ENCODE data around the gene HINT2.

HINT2 gene

GRCh38 chr9:35852876-35853865, 38.3 kb upstream of the HINT2 start:
- no peak for TF ChIP-seq CTCF (IDR thresholded peaks at IDR 0.05; ENCODE audit: low read depth, low read length)
- no peaks in the 10 kb centered on the region; the same call in 1 of the 2 replicates for H3K4me1 ChIP-seq
- no peaks in the 10 kb centered on the region for H3K9me3 ChIP-seq
- no peak for DNase-seq
- H3K27me3 ChIP-seq: no peaks in the 10 kb centered on the region
- no peak overlapping the region for H3K4me3 ChIP-seq (ENCODE audit: low read depth, low read length)
- H3K36me3 ChIP-seq: no peaks in the 10 kb centered on the region

DNA sequence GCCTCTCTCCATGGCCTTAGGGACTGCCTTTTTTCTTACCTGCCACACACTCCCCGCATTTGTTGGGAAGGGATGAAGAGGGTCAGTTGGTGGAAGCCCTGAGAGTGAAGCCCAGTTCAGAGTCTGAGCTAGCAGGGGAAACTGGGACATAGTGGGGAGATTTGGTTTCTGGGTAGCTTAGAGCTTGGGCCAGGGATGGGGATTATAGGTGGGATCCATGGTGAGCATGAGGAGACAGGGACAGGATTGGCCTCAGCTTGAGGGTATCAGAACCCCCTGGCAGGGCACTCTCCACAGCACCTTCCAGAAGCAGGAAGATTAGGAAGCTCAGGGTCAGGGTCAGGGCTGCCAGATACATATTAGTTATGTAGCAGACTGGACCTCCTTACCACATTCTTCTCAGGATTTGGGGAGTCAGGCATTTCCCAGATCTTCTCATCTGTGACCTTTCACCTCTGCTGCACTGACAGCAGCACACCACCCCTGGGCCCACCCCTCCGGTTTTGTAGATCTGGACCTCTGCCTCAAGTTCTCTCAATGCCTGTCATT, 37.5 kb upstream of the HINT2 start:
- Histone ChIP-seq H3K9me3 (no peaks in the 10 kb centered on the region), H3K4me3 (ENCODE audit: low read depth, low read length) (no peak overlapping the region), H3K36me3 (no peaks in the 10 kb centered on the region), H3K4me1 (no peaks in the 10 kb centered on the region; the same call in 1 of the 2 replicates), H3K27me3 (no peaks in the 10 kb centered on the region)
- no peak for TF ChIP-seq CTCF (IDR thresholded peaks at IDR 0.05; ENCODE audit: low read depth, low read length)
- DNase-seq: no peak

GRCh38 chr9:35847792-35848572, 33.1 kb upstream of the HINT2 start:
- TF ChIP-seq CTCF (IDR thresholded peaks at IDR 0.05; ENCODE audit: low read depth, low read length): no peak
- no peak for DNase-seq
- Histone ChIP-seq H3K36me3 (no peaks in the 10 kb centered on the region), H3K4me3 (ENCODE audit: low read depth, low read length) (no peak overlapping the region), H3K4me1 (no peaks in the 10 kb centered on the region; the same call in 1 of the 2 replicates), H3K9me3 (no peaks in the 10 kb centered on the region), H3K27me3 (no peaks in the 10 kb centered on the region)

DNA sequence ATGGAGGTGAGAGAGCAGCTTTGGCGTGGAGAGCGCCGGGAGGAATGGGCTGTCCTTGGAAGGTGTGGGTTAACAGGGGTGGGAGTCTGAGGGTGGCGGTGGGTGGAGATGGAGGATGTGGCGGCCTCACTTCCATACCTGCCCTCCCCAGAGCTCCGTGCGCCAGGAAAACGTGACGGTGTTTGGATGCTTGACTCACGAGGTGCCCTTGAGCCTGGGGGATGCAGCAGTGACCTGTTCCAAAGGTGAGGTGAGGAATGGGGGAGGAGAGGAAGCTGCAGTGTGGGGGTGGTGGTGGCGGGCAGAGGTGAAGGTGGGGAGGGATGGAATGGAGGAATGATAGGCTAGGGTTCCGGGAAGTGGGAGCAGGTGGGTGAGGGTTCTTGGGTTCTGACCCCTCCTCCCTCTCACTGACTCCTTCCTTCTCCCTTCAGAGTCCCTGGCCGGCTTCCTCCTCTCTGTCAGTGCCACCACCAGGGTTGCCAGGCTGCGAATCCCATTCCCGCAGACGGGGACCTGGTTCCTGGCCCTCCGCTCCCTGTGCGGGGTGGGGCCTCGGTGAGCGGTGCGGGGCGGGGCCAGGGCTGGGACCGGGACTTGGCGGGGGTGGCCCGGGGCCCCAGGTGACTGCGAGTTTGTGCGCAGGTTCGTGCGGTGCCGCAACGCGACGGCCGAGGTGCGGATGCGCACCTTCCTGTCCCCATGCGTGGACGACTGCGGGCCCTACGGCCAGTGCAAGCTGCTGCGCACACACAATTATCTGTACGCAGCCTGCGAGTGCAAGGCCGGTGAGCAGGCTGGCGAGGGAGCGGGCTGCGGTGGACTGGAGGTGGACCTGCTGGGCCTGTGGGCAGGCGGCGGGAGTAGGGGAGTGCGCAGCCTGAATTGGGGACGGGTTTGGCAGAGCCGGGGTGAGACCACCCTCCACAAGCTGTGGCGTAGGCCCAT, 31.3 kb upstream of the HINT2 start:
- Histone ChIP-seq H3K9me3 (no peaks in the 10 kb centered on the region), H3K4me1 (no peaks in the 10 kb centered on the region; the same call in 1 of the 2 replicates), H3K36me3 (no peaks in the 10 kb centered on the region), H3K4me3 (ENCODE audit: low read depth, low read length) (no peak overlapping the region), H3K27me3 (no peaks in the 10 kb centered on the region)
- DNase-seq: no peak
- no peak for TF ChIP-seq CTCF (IDR thresholded peaks at IDR 0.05; ENCODE audit: low read depth, low read length)

- no peaks in the 10 kb centered on the region; the same call in 1 of the 2 replicates for H3K4me1 ChIP-seq
- H3K9me3 ChIP-seq: no peaks in the 10 kb centered on the region
- no peak overlapping the region for H3K4me3 ChIP-seq (ENCODE audit: low read depth, low read length)
- TF ChIP-seq CTCF (IDR thresholded peaks at IDR 0.05; ENCODE audit: low read depth, low read length): no peak
- H3K27me3 ChIP-seq: no peaks in the 10 kb centered on the region
- no peak for DNase-seq
- no peaks in the 10 kb centered on the region for H3K36me3 ChIP-seq
Observed at GRCh38 chr9:35844628-35845270, 29.9 kb upstream of the HINT2 start.
